Measurements from ENCODE around the gene PRCC. TPM values are rescaled to one million over a fixed set of nuclear protein-coding genes. Genes with fewer than 3 reads are reported as not detected.

The PRCC gene
- total RNA-seq, 1 donor from 2014 or later: 75.5 TPM

DNA sequence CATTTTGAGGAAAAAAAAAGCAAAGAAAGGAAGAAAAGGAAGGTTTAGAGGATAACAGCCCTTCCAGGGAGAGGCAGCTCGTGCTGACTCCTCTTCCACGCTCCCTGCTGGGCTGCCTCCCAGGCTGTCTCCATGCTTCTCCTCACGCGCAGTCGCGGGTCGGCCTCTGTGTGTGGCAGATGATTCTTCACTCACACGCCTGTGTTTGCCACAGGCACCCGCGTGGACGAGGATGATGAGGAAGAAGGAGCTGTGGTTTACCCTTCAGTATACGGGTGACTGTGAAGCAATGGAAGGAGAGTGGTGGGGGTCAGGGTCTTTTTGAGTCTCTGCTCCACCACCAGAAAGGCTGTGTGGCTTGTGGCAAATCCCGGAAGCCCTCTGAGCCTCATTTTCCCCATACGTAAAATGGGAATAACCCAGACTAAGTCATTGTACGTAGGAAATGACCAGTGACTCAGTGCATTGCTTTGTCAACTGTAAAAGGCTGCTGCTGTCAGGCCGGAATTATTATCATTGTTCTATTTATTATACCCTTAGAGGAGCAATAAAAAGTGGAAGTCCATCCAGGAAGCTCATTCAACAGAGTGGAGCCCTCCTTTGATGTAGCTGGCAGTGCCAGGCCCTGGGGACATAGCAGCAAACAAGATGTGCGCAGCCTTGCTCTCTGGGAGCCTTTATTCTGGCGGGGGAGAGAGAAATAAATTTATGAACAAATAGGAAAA is 61.2 kb downstream of the PRCC start:
- H3K36me3 Mint-ChIP-seq (ENCODE audit: low read depth, unreplicated experiment): peaks cover 5% of the 10 kb centered on the region
- Histone ChIP-seq H3K9me3 (ENCODE audit: insufficient read depth, low read depth, low read length) (no peaks in the 10 kb centered on the region), H4K20me1 (ENCODE audit: insufficient read depth, low read length) (peaks cover 5% of the 10 kb centered on the region), H3K4me2 (ENCODE audit: low read length) (no peak overlapping the region), H3K4me3 (ENCODE audit: insufficient read depth, low read depth, low read length) (no peak overlapping the region), H3K27me3 (ENCODE audit: insufficient read depth, low read length) (peaks cover 30% of the 10 kb centered on the region), H3K9ac (ENCODE audit: low read length) (no peak overlapping the region), H3K79me2 (ENCODE audit: insufficient read depth, low read length) (no peaks in the 10 kb centered on the region), H3K36me3 (ENCODE audit: insufficient read depth, low read length) (no peaks in the 10 kb centered on the region), H3K27ac (ENCODE audit: low read depth, low read length) (no peak overlapping the region), H2AFZ (ENCODE audit: low read depth, low read length) (no peak overlapping the region), H3K4me1 (ENCODE audit: insufficient read depth, low read length) (no peaks in the 10 kb centered on the region)
- peaks cover 54% of the 10 kb centered on the region for H3K27me3 Mint-ChIP-seq (ENCODE audit: low read depth, unreplicated experiment)
- H3K27ac Mint-ChIP-seq (ENCODE audit: unreplicated experiment): no peak overlapping the region
- FAIRE-seq (no peak), DNase-seq (ENCODE audit: low read depth) (no peak)
- TF ChIP-seq, protein P1, sequence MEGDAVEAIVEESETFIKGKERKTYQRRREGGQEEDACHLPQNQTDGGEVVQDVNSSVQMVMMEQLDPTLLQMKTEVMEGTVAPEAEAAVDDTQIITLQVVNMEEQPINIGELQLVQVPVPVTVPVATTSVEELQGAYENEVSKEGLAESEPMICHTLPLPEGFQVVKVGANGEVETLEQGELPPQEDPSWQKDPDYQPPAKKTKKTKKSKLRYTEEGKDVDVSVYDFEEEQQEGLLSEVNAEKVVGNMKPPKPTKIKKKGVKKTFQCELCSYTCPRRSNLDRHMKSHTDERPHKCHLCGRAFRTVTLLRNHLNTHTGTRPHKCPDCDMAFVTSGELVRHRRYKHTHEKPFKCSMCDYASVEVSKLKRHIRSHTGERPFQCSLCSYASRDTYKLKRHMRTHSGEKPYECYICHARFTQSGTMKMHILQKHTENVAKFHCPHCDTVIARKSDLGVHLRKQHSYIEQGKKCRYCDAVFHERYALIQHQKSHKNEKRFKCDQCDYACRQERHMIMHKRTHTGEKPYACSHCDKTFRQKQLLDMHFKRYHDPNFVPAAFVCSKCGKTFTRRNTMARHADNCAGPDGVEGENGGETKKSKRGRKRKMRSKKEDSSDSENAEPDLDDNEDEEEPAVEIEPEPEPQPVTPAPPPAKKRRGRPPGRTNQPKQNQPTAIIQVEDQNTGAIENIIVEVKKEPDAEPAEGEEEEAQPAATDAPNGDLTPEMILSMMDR (IDR thresholded peaks at IDR 0.05; ENCODE audit: insufficient read depth, low read depth, low read length): no peak
- no peak for TF ChIP-seq EZH2 (IDR thresholded peaks at IDR 0.05; ENCODE audit: insufficient read depth, low read length)
- peaks cover 2% of the 10 kb centered on the region for H3K4me1 Mint-ChIP-seq (ENCODE audit: low read depth, unreplicated experiment)
- H3K4me3 Mint-ChIP-seq (ENCODE audit: unreplicated experiment): no peak overlapping the region
- peaks cover 4% of the 10 kb centered on the region for H3K9me3 Mint-ChIP-seq (ENCODE audit: unreplicated experiment)

DNA sequence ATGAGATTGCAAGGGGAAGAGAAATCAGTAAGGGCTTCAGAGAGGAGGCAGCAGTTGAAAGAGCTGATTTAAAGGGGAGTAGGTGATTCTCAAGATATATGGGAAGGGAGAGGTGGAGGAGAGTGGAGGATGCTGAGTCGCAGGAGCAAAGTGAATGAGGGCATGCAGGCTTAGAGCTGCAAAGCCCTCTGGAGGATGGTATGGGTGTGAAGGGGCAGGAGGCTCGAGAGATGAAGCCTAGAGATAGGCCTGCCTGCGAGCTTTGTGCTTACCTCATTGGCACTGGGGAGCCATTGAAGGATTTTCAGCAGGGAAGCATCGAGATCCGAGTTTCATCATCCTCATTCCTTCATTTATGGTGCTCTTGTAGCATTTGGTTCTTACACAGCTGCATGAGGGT is 65.1 kb downstream of the PRCC start:
- H3K4me1 ChIP-seq (ENCODE audit: insufficient read depth, low read length): no peaks in the 10 kb centered on the region
- H3K27ac ChIP-seq (ENCODE audit: low read depth, low read length): no peak overlapping the region
- H4K20me1 ChIP-seq (ENCODE audit: insufficient read depth, low read length): peaks cover 5% of the 10 kb centered on the region
- Mint-ChIP-seq H3K4me1 (ENCODE audit: low read depth, unreplicated experiment) (peaks cover 2% of the 10 kb centered on the region), H3K27me3 (ENCODE audit: low read depth, unreplicated experiment) (peaks cover 83% of the 10 kb centered on the region), H3K36me3 (ENCODE audit: low read depth, unreplicated experiment) (peaks cover 3% of the 10 kb centered on the region), H3K27ac (ENCODE audit: unreplicated experiment) (no peak overlapping the region), H3K4me3 (ENCODE audit: unreplicated experiment) (no peak overlapping the region), H3K9me3 (ENCODE audit: unreplicated experiment) (no peaks in the 10 kb centered on the region)
- H3K36me3 ChIP-seq (ENCODE audit: insufficient read depth, low read length): no peaks in the 10 kb centered on the region
- no peak overlapping the region for H3K4me3 ChIP-seq (ENCODE audit: insufficient read depth, low read depth, low read length)
- DNase-seq (ENCODE audit: low read depth) (no peak), FAIRE-seq (no peak)
- no peak overlapping the region for H2AFZ ChIP-seq (ENCODE audit: low read depth, low read length)
- TF ChIP-seq, protein P1 (IDR thresholded peaks at IDR 0.05; ENCODE audit: insufficient read depth, low read depth, low read length): no peak
- no peak for TF ChIP-seq EZH2 (IDR thresholded peaks at IDR 0.05; ENCODE audit: insufficient read depth, low read length)
- H3K79me2 ChIP-seq (ENCODE audit: insufficient read depth, low read length): no peaks in the 10 kb centered on the region
- no peak overlapping the region for H3K9ac ChIP-seq (ENCODE audit: low read length)
- H3K27me3 ChIP-seq (ENCODE audit: insufficient read depth, low read length): peaks cover 58% of the 10 kb centered on the region
- no peak overlapping the region for H3K4me2 ChIP-seq (ENCODE audit: low read length)
- H3K9me3 ChIP-seq (ENCODE audit: insufficient read depth, low read depth, low read length): no peaks in the 10 kb centered on the region

DNA sequence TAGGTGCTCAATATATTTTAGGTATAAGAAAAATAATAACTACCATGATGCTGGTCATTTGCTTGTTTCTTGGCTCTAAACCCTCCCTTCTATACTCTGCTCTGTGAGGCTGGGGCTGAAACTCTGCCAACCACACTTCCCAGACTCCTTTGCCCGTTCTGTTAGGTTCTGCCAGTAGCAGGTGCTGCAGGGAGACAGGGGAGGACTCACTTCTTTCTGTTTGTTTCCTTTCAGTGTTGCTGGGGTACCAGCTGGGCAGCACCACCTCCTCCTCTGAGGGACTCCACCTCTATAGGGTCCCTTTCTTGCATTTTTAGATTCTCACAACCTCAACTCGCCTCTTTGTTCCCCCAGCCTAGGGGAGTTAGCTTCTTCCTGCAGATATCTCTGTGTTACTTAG is 66.3 kb downstream of the PRCC start:
- TF ChIP-seq EZH2 (IDR thresholded peaks at IDR 0.05; ENCODE audit: insufficient read depth, low read length): no peak
- TF ChIP-seq, protein P1 (IDR thresholded peaks at IDR 0.05; ENCODE audit: insufficient read depth, low read depth, low read length): no peak
- no peaks in the 10 kb centered on the region for H3K4me1 ChIP-seq (ENCODE audit: insufficient read depth, low read length)
- Mint-ChIP-seq H3K36me3 (ENCODE audit: low read depth, unreplicated experiment) (peaks cover 5% of the 10 kb centered on the region), H3K27me3 (ENCODE audit: low read depth, unreplicated experiment) (peaks cover 88% of the 10 kb centered on the region), H3K4me3 (ENCODE audit: unreplicated experiment) (no peak overlapping the region), H3K4me1 (ENCODE audit: low read depth, unreplicated experiment) (no peaks in the 10 kb centered on the region), H3K9me3 (ENCODE audit: unreplicated experiment) (no peaks in the 10 kb centered on the region), H3K27ac (ENCODE audit: unreplicated experiment) (no peak overlapping the region)
- no peak overlapping the region for H3K4me2 ChIP-seq (ENCODE audit: low read length)
- no peak overlapping the region for H3K9ac ChIP-seq (ENCODE audit: low read length)
- no peaks in the 10 kb centered on the region for H3K9me3 ChIP-seq (ENCODE audit: insufficient read depth, low read depth, low read length)
- H3K27ac ChIP-seq (ENCODE audit: low read depth, low read length): no peak overlapping the region
- no peaks in the 10 kb centered on the region for H3K36me3 ChIP-seq (ENCODE audit: insufficient read depth, low read length)
- no peaks in the 10 kb centered on the region for H3K79me2 ChIP-seq (ENCODE audit: insufficient read depth, low read length)
- DNase-seq (ENCODE audit: low read depth) (no peak), FAIRE-seq (no peak)
- no peak overlapping the region for H2AFZ ChIP-seq (ENCODE audit: low read depth, low read length)
- H3K4me3 ChIP-seq (ENCODE audit: insufficient read depth, low read depth, low read length): no peak overlapping the region
- H3K27me3 ChIP-seq (ENCODE audit: insufficient read depth, low read length): peaks cover 63% of the 10 kb centered on the region
- peaks cover 5% of the 10 kb centered on the region for H4K20me1 ChIP-seq (ENCODE audit: insufficient read depth, low read length)
